ENCODE measurements around the gene FAM20A. TPM values are rescaled to one million over a fixed set of nuclear protein-coding genes. Genes with fewer than 3 reads are reported as not detected.

FAM20A gene
- total RNA-seq, 3 donors from 2014 or later: 6.2 to 28.8 (median 11.3) TPM

DNA sequence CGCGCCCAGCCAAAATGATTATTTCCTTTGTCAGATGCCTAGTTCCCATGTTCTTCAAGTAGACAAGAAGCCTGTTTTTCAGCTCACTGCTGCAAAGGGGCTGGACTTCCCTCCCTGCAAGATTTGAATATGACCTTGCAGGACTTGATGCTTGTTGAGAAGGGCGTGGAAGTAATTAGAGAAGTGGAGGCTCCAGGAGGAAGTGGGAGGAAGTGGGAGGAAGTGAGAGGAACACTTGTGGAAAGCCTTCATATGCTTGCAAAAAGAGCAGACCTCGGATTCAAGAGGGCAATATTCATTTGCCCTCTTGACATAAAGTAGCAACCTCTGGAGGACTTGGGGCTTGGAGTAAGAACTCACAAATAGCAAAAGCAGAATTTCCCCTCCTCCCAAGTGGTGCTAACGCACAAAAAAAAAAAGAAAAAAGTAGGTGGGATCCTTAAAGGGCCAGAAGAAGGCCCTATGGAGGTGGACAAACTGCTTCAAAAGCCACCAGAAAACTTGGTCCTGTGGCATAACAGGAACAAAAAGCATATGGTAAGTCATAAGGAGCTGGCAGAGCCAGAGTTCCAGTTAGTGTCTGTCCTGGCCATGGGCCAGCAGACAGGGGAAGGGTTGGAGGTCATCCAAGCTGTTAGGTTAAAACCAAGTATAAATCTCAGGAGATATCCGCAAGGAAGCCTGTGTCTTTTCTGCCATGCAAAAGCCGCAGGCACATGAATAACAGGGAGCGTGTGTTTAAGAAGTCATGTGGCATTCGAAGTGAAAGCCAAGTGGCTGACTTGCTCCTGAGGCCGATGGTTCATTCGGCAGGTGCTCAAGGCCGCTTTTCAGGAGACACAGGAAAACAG lies 109.6 kb downstream of the FAM20A start:
- no peaks in the 10 kb centered on the region for H3K9me3 ChIP-seq
- H3K36me3 ChIP-seq: no peaks in the 10 kb centered on the region
- H3K4me1 ChIP-seq: peaks cover 0 to 7% of the 10 kb centered on the region in 2 donors
- peak; percentile 60 to 72 for DNase-seq (ENCODE audit: low spot score in 2 of 2)
- intact Hi-C loops (cut with DNase I; ENCODE audit: low total_unique reads): no loop called here
- H3K27ac ChIP-seq: peak overlapping the region; percentile 43 to 52
- TF ChIP-seq POLR2A (IDR thresholded peaks at IDR 0.05) (no peak), POLR2AphosphoS5 (IDR thresholded peaks at IDR 0.05) (peak in 1 of 3 donors; percentile 17)
- H3K4me3 ChIP-seq: peak overlapping the region in 2 of 3 donors; percentile 8 to 27
- no peaks in the 10 kb centered on the region for H3K27me3 ChIP-seq

DNA sequence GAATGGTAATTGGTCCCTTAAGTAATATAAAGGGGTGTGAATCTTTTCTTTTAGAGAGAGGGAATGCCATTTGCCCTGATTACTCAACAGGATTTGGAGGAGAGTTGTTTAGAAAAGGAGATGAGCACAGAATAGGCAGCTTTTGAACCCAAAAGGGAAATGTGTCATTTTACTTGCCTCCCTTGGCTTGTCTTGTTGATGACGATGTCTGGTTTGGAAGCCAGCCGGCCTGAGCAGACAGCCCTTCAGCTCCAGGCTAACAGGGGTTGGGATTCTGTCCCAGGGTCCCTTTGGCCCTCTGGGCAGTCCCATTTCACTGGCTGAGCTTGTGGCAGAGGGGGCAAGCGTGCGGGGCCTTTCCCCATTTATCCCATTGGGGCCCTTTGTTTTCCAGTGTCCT lies 111.2 kb downstream of the FAM20A start:
- no peaks in the 10 kb centered on the region for H3K9me3 ChIP-seq
- no peaks in the 10 kb centered on the region for H3K36me3 ChIP-seq
- no peak for TF ChIP-seq CTCF (IDR thresholded peaks at IDR 0.05)
- no peak overlapping the region for H3K4me3 ChIP-seq
- no peak for DNase-seq (ENCODE audit: low spot score in 2 of 2)
- no peaks in the 10 kb centered on the region for H3K27me3 ChIP-seq
- intact Hi-C loops (cut with DNase I; ENCODE audit: low total_unique reads): no loop called here
- peak overlapping the region in 1 of 2 donors; percentile 4 for H3K27ac ChIP-seq
- H3K4me1 ChIP-seq: peaks cover 0 to 7% of the 10 kb centered on the region in 2 donors

Other genes starting within 250 kb of the FAM20A start
- gene WIPI1, start 143.9 kb downstream of the FAM20A start, total RNA-seq: 10 to 100 TPM; 65.1 to 83.6 (median 70.9) TPM
- 100 to 1,000 TPM; 331 to 432 (median 409) TPM for gene PRKAR1A, start 88.9 kb downstream of the FAM20A start, total RNA-seq